Esophagus muscularis mucosa (tissue), 3 donors: ENCODE data around the gene TENT5A.

Source experiments
- CTCF ChIP-seq, 3 experiments: fragments of 200-600 bp in 2 of 3; fragments of 450-650 bp in 1 of 3; sonication (generic) in 2 of 3; IDR thresholded peaks; one replicate each; pipeline ENCODE4 v1.5.1; 2017 to 2019; ENCODE audit warnings: antibody characterized with exemption in 3 of 3, mild to moderate bottlenecking in 2 of 3, moderate library complexity in 1 of 3
- POLR2A ChIP-seq: fragments of 450-650 bp; IDR thresholded peaks from one replicate; pipeline ENCODE4 v1.6.1; 2017; ENCODE audit warnings: antibody characterized with exemption, moderate library complexity, mild to moderate bottlenecking, low read depth
- POLR2AphosphoS5 ChIP-seq, 2 donors: sonication (generic); formaldehyde crosslinking; IDR thresholded peaks; one replicate each; pipeline ENCODE4 v1.6.1; 2017; ENCODE audit warnings: antibody characterized with exemption in 2 of 2

- no peak for TF ChIP-seq CTCF (IDR thresholded peaks at IDR 0.05)
- TF ChIP-seq POLR2A, result no peak
- TF ChIP-seq POLR2AphosphoS5 (IDR thresholded peaks at IDR 0.05), result no peak
Measured at GRCh38 chr6:81781624-81782023, 29.1 kb upstream of the TENT5A start.
